Activated CD8-positive, alpha-beta memory T cell treated with anti-CD3 and anti-CD28 coated beads, Interleukin-2, amount 50 U/mL, for 1 hour (primary cell): ENCODE data around the gene TPRKB.
"Not testable (repeated sequence)": the region's sequence is repeated elsewhere in the genome, so short reads cannot be mapped to it uniquely, and the experiment has no call there.

Experiments
- DNase-seq: peaks from one replicate; pipeline ENCODE4 v3.0.0-alpha.2; 2020; ENCODE audit errors: extremely low read depth

The TPRKB gene

GRCh38 chr2:73739101-73739500 lies 2.0 kb upstream of the TPRKB start:
- no peak for DNase-seq

GRCh38 chr2:73736378-73736777 lies 767 bp downstream of the TPRKB start:
- DNase-seq: no peak

DNA sequence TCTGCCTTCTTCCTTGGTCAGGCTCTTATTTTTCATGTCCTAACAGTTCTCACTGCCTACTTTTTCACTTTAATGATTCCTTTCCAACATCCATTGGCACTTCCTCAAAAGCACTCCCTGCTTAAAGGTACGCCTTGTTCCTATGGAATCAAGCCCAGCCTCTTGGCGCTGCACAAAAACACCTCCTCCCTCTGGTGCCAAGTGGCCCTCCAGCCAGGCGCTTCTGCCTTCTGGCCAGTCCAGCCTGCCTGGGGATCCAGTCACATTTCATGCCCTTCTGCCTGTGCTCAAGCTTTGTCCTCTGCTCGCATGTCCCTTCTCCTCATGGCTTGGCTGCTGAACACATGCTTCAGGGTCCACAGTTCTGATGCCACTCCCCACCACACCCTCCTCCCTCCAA lies 6.3 kb downstream of the TPRKB start:
- no peak for DNase-seq

- no peak for DNase-seq
These were observed 8.4 kb downstream of the TPRKB start for GRCh38 chr2:73728711-73729110.

GRCh38 chr2:73728043-73728442 lies 9.1 kb downstream of the TPRKB start:
- DNase-seq: no peak

DNA sequence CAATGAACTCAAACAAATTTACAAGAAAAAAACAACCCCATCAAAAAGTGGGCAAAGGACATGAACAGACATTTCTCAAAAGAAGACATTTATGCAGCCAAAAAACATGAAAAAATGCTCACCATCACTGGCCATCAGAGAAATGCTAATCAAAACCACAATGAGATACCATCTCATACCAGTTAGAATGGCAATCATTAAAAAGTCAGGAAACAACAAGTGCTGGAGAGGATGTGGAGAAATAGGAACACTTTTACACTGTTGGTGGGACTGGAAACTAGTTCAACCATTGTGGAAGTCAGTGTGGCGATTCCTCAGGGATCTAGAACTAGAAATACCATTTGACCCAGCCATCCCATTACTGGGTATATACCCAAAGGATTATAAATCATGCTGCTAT lies 10.5 kb downstream of the TPRKB start:
- DNase-seq: not testable (repeated sequence)

DNA sequence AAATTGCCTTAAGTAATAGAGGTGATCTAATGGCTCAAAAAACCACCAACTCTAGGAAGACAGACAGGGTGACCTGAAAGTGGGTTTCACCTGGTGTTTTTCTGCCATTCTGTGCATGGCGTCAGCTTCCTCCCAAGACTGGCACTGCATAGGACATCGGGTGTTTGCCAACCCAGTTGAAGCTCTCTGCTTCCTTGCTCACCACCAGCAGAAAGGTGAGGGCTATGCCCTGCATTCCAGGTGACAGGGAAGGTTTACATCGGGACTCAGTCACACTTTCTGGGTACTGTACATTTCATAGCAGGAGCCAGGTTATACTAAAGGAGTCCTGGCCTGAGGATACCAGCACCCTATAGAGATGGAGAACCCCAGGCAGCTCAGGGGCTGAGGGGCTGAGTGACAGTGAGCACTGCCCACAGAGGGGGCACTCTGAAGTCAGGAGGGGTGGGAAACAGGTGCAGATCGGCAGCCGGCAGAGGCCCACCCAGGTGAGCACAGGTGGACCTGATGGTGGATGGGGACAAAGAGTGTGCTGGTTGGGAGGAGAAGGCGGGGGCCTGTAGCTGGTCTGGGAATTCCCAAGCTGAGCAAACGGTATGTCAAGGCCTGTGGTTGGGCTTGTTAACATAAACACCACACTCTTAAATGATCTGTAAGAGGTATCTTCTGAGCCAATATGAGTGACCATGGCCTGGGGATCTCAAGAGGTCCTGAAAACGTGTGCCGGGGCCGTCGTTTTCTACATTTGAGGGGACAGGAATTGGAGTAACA lies 18.1 kb downstream of the TPRKB start:
- no peak for DNase-seq

GRCh38 chr2:73718421-73718820 lies 18.7 kb downstream of the TPRKB start:
- no peak for DNase-seq

DNA sequence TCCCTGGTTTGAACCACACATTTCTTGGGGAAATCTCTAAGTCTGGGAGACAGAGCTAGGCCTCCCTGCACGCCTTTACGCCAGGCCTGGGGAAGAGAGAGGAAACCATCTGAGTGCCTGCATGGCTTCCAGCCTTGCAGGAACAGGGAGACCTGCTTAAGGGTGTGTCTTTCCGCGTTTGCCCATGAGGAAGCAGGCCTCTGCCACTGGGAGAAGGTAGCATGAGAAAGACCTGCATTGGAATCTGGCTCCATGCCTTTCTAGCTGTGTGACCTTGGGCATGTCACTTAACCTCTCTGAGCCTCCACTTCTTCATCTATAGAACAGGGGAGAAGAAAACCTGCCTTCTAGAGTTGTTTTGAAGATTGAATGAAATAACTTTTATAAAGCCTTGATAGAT lies 19.4 kb downstream of the TPRKB start:
- not testable (repeated sequence) for DNase-seq

DNA sequence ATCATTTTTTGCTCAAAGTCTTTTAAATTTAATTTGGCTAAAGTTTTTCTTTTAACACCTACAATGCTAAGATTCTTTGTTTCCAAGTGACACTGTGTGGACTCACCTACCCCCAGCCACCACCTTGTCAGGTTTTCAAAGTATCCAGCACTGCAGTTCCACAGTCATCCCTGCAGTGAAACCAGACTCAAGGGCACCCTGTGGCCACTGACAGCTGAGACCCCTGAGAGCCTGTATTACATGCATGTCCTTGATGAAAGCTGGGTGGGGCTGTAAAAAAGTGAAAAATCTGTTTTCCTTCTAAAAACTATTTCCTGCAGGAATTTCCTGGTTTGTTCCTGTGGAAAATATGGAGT lies 19.9 kb downstream of the TPRKB start:
- no peak for DNase-seq

DNA sequence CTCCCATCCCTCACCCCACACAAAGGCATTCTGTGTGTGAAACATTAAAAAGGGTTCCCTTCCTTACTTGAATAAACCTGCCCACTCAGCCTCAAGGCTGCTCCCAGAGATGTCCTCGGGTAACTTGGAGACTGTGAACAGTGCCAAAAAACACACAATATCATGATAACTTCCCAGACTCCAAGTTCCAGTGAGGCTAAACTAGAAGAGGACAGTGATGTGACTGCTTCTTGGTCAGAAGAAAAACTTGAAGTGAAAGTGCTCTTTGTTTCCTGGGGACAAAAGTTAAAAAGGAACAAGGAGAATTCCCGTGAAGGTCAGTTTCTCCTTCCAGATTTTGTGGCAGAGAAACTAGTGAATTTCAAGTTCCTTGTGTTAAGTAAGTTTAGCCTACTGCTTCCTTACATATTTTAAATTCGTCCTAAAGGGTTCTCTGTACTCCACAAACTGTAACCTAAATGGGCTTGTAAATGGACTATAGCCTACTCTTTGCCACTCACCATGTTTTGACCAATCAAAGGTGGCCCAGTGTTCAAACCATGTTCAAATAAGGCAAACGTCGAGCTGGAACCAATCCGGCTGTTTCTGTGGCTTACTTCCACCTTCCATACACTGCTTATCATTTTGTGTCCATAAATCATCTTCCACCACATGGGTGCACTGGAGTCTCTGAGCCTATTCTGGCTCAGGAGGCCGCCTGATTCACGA lies 20.4 kb downstream of the TPRKB start:
- no peak for DNase-seq

DNA sequence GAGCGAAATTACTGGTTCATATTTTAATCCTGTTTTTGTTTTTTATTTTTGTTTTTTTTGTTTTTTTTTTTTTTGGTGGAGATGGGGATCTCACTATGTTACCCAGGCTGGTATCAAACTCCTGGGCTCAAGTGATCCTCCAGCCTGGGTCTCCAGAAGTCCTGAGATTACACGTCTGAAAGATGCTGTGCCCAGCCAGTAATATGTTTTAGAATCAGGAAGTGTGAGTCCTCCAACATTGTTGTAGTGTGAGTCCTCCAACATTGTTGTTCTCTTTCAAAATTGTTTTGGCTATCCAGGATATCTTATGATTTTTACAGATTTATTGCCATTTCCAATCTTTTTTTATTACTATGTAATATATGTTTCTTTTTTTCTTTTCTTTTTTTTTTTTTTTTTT lies 23.1 kb downstream of the TPRKB start:
- no peak for DNase-seq

GRCh38 chr2:73708527-73708926 lies 28.6 kb downstream of the TPRKB start:
- no peak for DNase-seq

- DNase-seq: no peak
These were observed 29.5 kb downstream of the TPRKB start for GRCh38 chr2:73707636-73708035.

- no peak for DNase-seq
These were observed 30.1 kb downstream of the TPRKB start for GRCh38 chr2:73707058-73707457.

- DNase-seq: no peak
These were observed 32.1 kb downstream of the TPRKB start for GRCh38 chr2:73705091-73705490.

DNA sequence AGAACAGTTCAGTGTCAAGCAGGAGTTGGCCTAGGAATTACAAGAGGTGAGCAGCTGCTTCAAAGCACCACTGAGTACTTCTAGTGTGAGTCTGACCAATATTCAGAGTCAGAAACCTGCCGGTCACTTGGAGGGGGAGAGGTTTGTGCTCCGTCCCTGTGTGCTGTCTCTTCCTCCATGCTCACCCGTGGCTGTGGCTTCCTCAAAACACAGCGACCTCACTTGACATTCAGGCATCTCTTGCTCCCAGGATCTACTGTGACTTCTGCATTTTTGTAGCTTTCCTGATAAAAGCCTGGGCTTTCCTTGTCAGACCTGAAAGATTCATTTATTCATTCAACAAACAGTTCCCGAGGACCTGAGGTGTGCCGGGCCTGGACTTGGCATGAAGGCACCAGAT lies 32.9 kb downstream of the TPRKB start:
- no peak for DNase-seq

- DNase-seq: no peak
These were observed 33.5 kb downstream of the TPRKB start for GRCh38 chr2:73703675-73704074.

DNA sequence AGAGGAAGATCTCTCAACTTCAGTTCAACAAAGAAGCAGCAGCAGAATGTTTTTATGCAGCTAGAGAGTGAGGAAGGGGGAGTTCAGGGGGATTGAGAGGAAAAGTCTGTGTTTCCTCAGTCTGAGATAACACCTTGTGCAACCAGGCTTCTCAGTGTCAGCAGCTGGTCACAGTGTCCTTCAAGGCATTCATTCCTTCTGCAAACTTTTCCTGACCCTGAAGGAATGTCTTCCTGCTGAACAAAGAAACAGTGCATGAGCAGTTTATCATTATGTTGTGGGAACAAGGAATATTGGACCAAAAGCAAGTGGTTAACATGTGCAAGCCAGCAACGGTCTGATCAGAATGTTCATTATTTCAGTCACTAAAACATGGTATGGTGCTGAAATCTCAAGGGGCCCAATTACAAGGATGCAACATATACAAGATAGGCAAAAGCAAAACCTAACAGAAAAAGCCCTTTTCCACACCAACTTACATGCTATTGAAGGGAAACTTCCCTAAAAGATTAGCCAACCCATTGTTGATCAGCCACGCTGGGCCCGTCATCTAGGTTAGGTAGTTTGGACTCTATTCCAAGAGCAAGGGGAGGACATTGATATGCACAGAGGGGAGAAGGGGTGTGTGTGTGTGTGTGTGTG lies 34.2 kb downstream of the TPRKB start:
- DNase-seq: not testable (repeated sequence)

GRCh38 chr2:73701968-73702665 lies 35.0 kb downstream of the TPRKB start:
- no peak for DNase-seq

- DNase-seq: not testable (repeated sequence)
These were observed 35.7 kb downstream of the TPRKB start for GRCh38 chr2:73701448-73701765.

DNA sequence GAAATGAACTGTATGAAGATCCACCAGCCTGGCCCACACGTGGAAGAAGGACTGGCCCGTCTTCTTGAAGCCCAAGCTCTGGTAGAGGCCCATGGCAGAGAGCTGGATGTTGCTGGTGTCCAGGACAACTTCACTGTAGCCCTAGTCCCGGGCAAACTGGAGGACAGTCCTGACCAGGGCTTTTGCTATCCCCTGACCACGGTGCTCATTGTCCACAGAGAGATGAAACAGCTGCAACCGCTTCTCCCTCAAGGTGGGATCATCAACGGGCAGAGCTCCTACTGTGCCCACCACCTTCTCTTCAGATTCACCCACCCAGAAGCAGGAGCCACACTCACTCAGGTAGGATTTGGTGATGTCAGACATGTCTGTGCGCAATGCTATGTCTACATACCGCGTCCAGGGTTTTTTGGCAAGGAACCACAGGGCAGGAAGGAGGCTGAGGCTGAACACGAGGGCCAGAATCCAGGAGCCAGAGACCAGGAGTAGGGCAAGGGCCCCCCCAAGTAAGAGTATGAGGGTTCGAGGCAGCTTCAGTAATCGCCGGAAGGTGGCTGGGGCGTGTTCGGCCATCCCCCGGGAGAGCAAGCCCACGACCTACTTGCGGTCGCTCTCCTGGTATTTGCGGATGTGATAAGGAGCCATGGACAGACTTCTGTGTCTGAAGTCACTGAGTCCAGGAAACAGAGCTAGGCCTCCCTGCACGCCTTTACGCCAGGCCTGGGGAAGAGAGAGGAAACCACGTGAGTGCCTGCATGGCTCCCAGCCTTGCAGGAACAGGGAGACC lies 36.3 kb downstream of the TPRKB start:
- DNase-seq: no peak
